Measurements from ENCODE around the gene PRRX1. TPM values are rescaled to one million over a fixed set of nuclear protein-coding genes. Genes with fewer than 3 reads are reported as not detected.

The PRRX1 gene
- total RNA-seq, 4 donors from 2014 or later = 25.4 to 44.0 (median 40.6) TPM

GRCh38 chr1:170707959-170708655 is 44.2 kb downstream of the PRRX1 start:
- DNase-seq (ENCODE audit: low spot score) (no peak), ATAC-seq (ENCODE audit: low FRiP score) (peak; percentile 75)
- TF ChIP-seq CTCF (IDR thresholded peaks at IDR 0.05) = no peak

- TF ChIP-seq CTCF (IDR thresholded peaks at IDR 0.05) = no peak
- DNase-seq (ENCODE audit: low spot score) = no peak
- no peak for ATAC-seq (ENCODE audit: low FRiP score)
These were observed 47.8 kb downstream of the PRRX1 start for GRCh38 chr1:170711682-170712081.

GRCh38 chr1:170714163-170714562 is 50.2 kb downstream of the PRRX1 start:
- TF ChIP-seq CTCF (IDR thresholded peaks at IDR 0.05) = no peak
- DNase-seq (ENCODE audit: low spot score) (no peak), ATAC-seq (ENCODE audit: low FRiP score) (no peak)

GRCh38 chr1:170714938-170715337 is 51.0 kb downstream of the PRRX1 start:
- ATAC-seq (ENCODE audit: low FRiP score) (no peak), DNase-seq (ENCODE audit: low spot score) (no peak)
- TF ChIP-seq CTCF (IDR thresholded peaks at IDR 0.05) = no peak

- ATAC-seq (ENCODE audit: low FRiP score) = no peak
- DNase-seq (ENCODE audit: low spot score) = no peak
- no peak for TF ChIP-seq CTCF (IDR thresholded peaks at IDR 0.05)
These were observed 53.0 kb downstream of the PRRX1 start for GRCh38 chr1:170716835-170717429.

GRCh38 chr1:170720661-170721060 is 56.7 kb downstream of the PRRX1 start:
- ATAC-seq (ENCODE audit: low FRiP score) (no peak), DNase-seq (ENCODE audit: low spot score) (no peak)
- TF ChIP-seq CTCF (IDR thresholded peaks at IDR 0.05) = no peak

GRCh38 chr1:170721621-170722020 is 57.7 kb downstream of the PRRX1 start:
- DNase-seq (ENCODE audit: low spot score) = no peak
- no peak for ATAC-seq (ENCODE audit: low FRiP score)
- no peak for TF ChIP-seq CTCF (IDR thresholded peaks at IDR 0.05)
